Chondrocyte (in vitro differentiated cells): ENCODE results near the gene MPC1. TPM values are rescaled to one million over a fixed set of nuclear protein-coding genes. Genes with fewer than 3 reads are reported as not detected.

ENCODE experiments used
- DNase-seq: peaks from one replicate; pipeline ENCODE4 v3.0.0; 2021; ENCODE audit warnings: mixed read lengths, low spot score
- H3K27ac Mint-ChIP-seq: one replicate; pipeline ENCODE4 v1.8.0; 2021; ENCODE audit warnings: mild to moderate bottlenecking, moderate library complexity, mixed read lengths; ENCODE audit not compliant: unreplicated experiment
- H3K27me3 Mint-ChIP-seq: 2 replicates; pipeline ENCODE4 v1.8.0; 2021; ENCODE audit warnings: low read depth, mixed read lengths
- H3K36me3 Mint-ChIP-seq: 2 replicates; pipeline ENCODE4 v1.8.0; 2021; ENCODE audit warnings: low read depth, mixed read lengths
- H3K4me1 Mint-ChIP-seq: 2 replicates; pipeline ENCODE4 v1.8.0; 2021; ENCODE audit warnings: low read depth, mild to moderate bottlenecking, mixed read lengths
- H3K4me3 Mint-ChIP-seq: one replicate; pipeline ENCODE4 v1.8.0; 2021; ENCODE audit warnings: mild to moderate bottlenecking, moderate library complexity, mixed read lengths; ENCODE audit not compliant: unreplicated experiment
- H3K9me3 Mint-ChIP-seq: 2 replicates; pipeline ENCODE4 v1.8.0; 2021; ENCODE audit warnings: low read depth, mixed read lengths
- CTCF ChIP-seq: fragments of 200-600 bp; sonication (generic); IDR thresholded peaks from 2 replicates; pipeline ENCODE4 v1.5.0; 2021; ENCODE audit warnings: antibody characterized with exemption, mild to moderate bottlenecking, moderate library complexity
- long read RNA-seq: library from polyadenylated mRNA; stranded (forward); transcript quantifications from one replicate; pipeline ENCODE4 v2.0.0, GENCODE V29; 2021
- total RNA-seq: library from RNA; stranded (reverse); gene quantifications from 3 replicates; pipeline ENCODE4 v1.2.1, GENCODE V29; 2021

MPC1 gene
- 25.1 to 31.6 TPM (median 30.1 TPM) in 3 replicates for total RNA-seq
- long read RNA-seq, transcript MPC1-201 (4 exons, 976 nt), result major isoform, 29 of 30 reads
- long read RNA-seq, partial matches to known transcripts, result 0 of 30 reads
- long read RNA-seq, other reads (novel, unspliced or antisense), result 1 of 30 reads

DNA sequence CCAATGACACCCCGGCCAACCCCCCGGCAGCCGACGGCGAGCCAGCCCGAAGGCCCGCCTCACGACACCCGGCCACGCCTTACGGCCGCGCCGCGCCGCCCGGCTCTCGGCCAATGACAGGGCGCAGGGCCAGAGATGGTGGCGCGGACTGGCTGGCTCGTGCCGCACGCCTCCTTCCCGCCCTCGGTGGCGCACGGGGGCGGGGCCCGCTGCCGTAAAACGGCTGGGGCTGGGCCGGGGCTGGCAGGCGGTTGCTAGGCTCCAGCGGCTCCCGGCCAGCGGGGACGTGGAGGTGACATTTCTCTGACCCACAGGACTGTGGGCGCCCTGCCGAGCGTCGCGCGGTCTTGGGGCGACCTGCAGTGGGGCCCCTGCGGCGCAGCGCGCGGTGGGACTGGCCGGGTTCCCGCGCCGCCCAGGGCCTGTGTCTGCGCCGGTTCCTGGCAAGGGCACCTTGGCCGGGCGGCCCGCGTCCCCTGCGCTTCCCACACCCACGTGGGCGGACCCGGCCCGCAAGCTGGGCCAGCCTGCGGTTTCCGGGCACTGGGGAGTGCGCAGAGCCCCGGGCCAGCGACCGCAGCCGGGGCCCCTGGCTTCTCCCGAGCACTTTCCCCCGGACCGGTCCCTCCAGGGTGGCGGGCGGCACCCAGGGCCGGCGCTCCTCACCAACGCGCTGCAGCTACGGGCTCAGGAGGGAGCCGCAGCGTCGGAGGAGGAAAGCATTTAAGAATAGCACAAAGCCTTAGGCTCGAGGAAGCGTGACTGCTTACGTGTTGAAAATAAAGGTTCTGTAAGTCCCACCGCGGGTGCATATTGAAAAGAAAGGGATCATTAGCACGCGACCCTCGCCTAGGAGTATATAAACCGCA, at the start of gene MPC1:
TSS of gene MPC1 (minus strand) at position 8 of the 869 bp plus-strand sequence. CDS start 64 bp downstream, outside the sequence.
- no peaks in the 10 kb centered on the region for H3K27me3 Mint-ChIP-seq
- TF ChIP-seq CTCF, result no peak
- H3K4me3 Mint-ChIP-seq, result peak within 1 kb of the TSS; percentile 84

DNA sequence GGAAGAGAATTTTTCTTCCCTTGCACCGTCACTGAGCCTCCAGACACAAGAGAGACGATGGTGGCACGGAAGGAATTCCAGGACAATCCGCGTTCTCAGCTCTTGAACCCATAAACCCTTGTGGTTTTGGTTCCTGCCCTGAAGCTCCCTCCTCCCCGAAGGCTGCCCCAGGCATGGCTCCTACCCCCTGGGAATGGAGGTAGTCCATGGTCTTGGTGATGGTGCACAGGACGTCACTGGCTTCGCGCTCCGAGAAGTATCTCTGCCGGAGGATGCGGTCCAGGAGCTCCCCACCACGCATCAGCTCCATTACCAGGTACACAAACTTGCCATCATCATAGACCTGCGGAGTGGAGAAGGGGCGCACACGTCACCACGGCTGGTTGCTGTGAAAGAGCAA, 47.5 kb upstream of the MPC1 start:
- no peak for TF ChIP-seq CTCF
- H3K27ac Mint-ChIP-seq, result no peak overlapping the region
- H3K27me3 Mint-ChIP-seq, result no peaks in the 10 kb centered on the region
- peak; percentile 61 for DNase-seq
- H3K9me3 Mint-ChIP-seq, result peaks cover 3% of the 10 kb centered on the region
- H3K36me3 Mint-ChIP-seq, result peaks cover 25% of the 10 kb centered on the region
- no peak overlapping the region for H3K4me3 Mint-ChIP-seq
- no peaks in the 10 kb centered on the region for H3K4me1 Mint-ChIP-seq

More for the DNA sequence above, at the start of gene MPC1:
- peaks cover 14% of the 10 kb centered on the region for H3K4me1 Mint-ChIP-seq
- H3K36me3 Mint-ChIP-seq, result no peaks in the 10 kb centered on the region
- peak within 1 kb of the TSS; percentile 85 for H3K27ac Mint-ChIP-seq
- no peaks in the 10 kb centered on the region for H3K9me3 Mint-ChIP-seq
- DNase-seq, result peak; percentile 98

- H3K4me3 Mint-ChIP-seq, result no peak overlapping the region
- peaks cover 9% of the 10 kb centered on the region for H3K4me1 Mint-ChIP-seq
- DNase-seq, result no peak
- H3K27me3 Mint-ChIP-seq, result no peaks in the 10 kb centered on the region
- H3K36me3 Mint-ChIP-seq, result peaks cover 27% of the 10 kb centered on the region
- no peak overlapping the region for H3K27ac Mint-ChIP-seq
- no peak for TF ChIP-seq CTCF
- peaks cover 3% of the 10 kb centered on the region for H3K9me3 Mint-ChIP-seq
These were observed 41.7 kb upstream of the MPC1 start for GRCh38 chr6:166424431-166424830.

- Mint-ChIP-seq H3K4me3 (no peak overlapping the region), H3K27ac (no peak overlapping the region), H3K9me3 (peaks cover 3% of the 10 kb centered on the region), H3K4me1 (peaks cover 9% of the 10 kb centered on the region), H3K36me3 (peaks cover 30% of the 10 kb centered on the region), H3K27me3 (no peaks in the 10 kb centered on the region)
- DNase-seq, result no peak
- TF ChIP-seq CTCF, result no peak
These were observed 41.0 kb upstream of the MPC1 start for GRCh38 chr6:166423781-166424180.

DNA sequence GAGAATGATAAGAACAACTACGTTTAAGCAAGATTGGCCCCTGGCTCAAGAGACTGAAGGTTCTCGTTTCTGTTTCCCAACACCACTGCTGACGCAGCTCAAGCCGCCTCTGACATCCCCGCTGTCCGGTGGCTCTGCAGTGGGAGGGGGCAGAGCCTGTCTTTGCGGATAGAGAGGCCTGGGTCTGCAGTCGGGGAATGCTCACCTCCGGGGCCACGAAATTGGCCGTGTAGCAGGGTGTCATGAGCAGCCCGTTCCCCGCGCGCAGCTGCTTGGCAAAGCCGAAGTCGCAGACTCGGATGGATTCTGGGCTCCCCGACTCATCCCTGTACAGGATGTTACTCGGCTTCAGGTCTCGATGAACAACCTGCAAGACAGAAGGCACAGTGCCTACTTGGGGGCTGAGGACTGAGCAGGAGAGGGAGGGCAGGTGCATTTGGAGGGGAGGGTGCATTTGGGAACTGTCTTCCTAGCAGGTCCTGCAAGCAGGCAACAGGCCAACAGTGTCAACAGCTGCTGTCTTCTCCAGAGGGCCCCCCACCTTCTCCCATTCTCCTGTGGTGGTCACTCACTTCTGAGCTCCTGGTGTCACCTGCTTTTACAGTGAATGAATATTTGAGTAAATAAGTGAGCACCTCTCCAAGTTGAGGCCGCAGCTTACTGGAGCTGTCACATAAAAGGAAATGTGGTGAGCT, 40.5 kb upstream of the MPC1 start:
- H3K9me3 Mint-ChIP-seq, result no peaks in the 10 kb centered on the region
- peaks cover 32% of the 10 kb centered on the region for H3K36me3 Mint-ChIP-seq
- H3K4me3 Mint-ChIP-seq, result no peak overlapping the region
- no peak for TF ChIP-seq CTCF
- H3K27me3 Mint-ChIP-seq, result no peaks in the 10 kb centered on the region
- peak; percentile 80 for DNase-seq
- H3K27ac Mint-ChIP-seq, result no peak overlapping the region
- peaks cover 9% of the 10 kb centered on the region for H3K4me1 Mint-ChIP-seq
